Heart left ventricle (tissue), 16 donors: ENCODE data around the gene ZNF148. TPM values are rescaled to one million over a fixed set of nuclear protein-coding genes. Genes with fewer than 3 reads are reported as not detected.

Source experiments
- ATAC-seq, 4 donors: fragments of 200-7000 bp; cut with Tn5 transposase; one replicate each; pipeline ENCODE4 v1.9.1; 2020 to 2022; ENCODE audit warnings: moderate library complexity in 4 of 4, mild to moderate bottlenecking in 3 of 4, moderate number of reproducible peaks in 1 of 4
- DNase-seq, 5 donors: peaks; one replicate each; pipeline ENCODE4 v3.0.0-alpha.2; 2020
- H3K27ac ChIP-seq, 12 donors: fragments of 200-600 bp; sonication (generic) in 4 of 12; one replicate each; pipeline versions ENCODE4 v1.5.0 to v1.8.0; 2016 to 2022; ENCODE audit warnings: mild to moderate bottlenecking in 2 of 12
- H3K27me3 ChIP-seq, 9 donors: fragments of 200-600 bp; sonication (generic) in 2 of 9; one replicate each; pipeline versions ENCODE4 v1.5.1 to v1.8.0; 2016 to 2022; ENCODE audit warnings: mild to moderate bottlenecking in 3 of 9
- H3K36me3 ChIP-seq, 9 donors: fragments of 200-600 bp; sonication (generic) in 2 of 9; one replicate each; pipeline versions ENCODE4 v1.5.0 to v1.8.0; 2018 to 2022; ENCODE audit warnings: mild to moderate bottlenecking in 2 of 9
- H3K4me1 ChIP-seq, 12 donors: fragments of 200-600 bp; sonication (generic) in 4 of 12; one replicate each; pipeline versions ENCODE4 v1.5.0 to v1.8.0; 2016 to 2022; ENCODE audit warnings: mild to moderate bottlenecking in 3 of 12
- H3K4me3 ChIP-seq, 12 donors: fragments of 200-600 bp; sonication (generic) in 4 of 12; one replicate each; pipeline versions ENCODE4 v1.5.0 to v1.8.0; 2017 to 2022; ENCODE audit warnings: mild to moderate bottlenecking in 9 of 12, moderate library complexity in 4 of 12
- H3K9me3 ChIP-seq, 12 donors: fragments of 200-600 bp; sonication (generic) in 4 of 12; one replicate each; pipeline versions ENCODE4 v1.5.0 to v1.8.0; 2016 to 2022; ENCODE audit warnings: mild to moderate bottlenecking in 1 of 12
- POLR2A ChIP-seq, 2 donors: fragments of 450-650 bp; IDR thresholded peaks; one replicate each; pipeline ENCODE4 v1.6.1; 2017; ENCODE audit warnings: antibody characterized with exemption in 2 of 2, mild to moderate bottlenecking in 2 of 2, moderate library complexity in 2 of 2
- WGBS, 4 donors: extraction: QIAGEN DNeasy Blood & Tissue Kit in 2 of 4; methylation state at CpG; one replicate each; pipeline versions ENCODE4 v1.1.5 to v1.1.7; 2013 to 2018; 5-methylcytosine and 5-hydroxymethylcytosine counted together
- intact Hi-C, 10 donors: fragments of 100-400 bp; cut with DNase I; formaldehyde crosslinking; loops; one replicate each; pipeline versions ENCODE4 v1.11.1 to v1.14.2; 2022
- polyA plus RNA-seq, 2 donors: library from polyadenylated mRNA; stranded (reverse); fragments of 200-250 nt; gene quantifications; one replicate each; pipeline ENCODE4 v1.2.3, GENCODE V29; 2013
- total RNA-seq, 9 donors: library from RNA; depleted of rRNA in 2 of 9; stranded (reverse); fragments of >200 nt in 2 of 9; fragmentation: NEBNext Ultra II Directional in 3 of 9; extraction: Animal tissue kit (Norgen Biotek cat#: 25700) in 3 of 9; gene quantifications; one replicate each; pipeline versions ENCODE4 v1.1.0 to v1.2.4, GENCODE V29; 2016 to 2023
- TF ChIP-seq, protein P1 (sequence below), 12 donors: fragments of 200-600 bp; sonication (generic) in 4 of 12; IDR thresholded peaks; one replicate each; pipeline versions ENCODE4 v1.5.0 to v1.8.0; 2018 to 2022; ENCODE audit warnings: antibody characterized with exemption in 12 of 12, mild to moderate bottlenecking in 5 of 12
- donor health status: ischemic (EF 13 %, LVEDD 7.1; RV severe dilation, severe dysfunction).
- donor health status: healthy with polysubstance abuse.
- donor health status: DM: no; HTN: yes; CAD: no.
- donor health status: DM: no; HTN: no; CAD: no.
- donor health status: ischemic (EF 25% LVEDD 6.9; RV normal size, moderate dysfunction).
- donor health status: ischemic (EF 25% LVEDD 5.7; RV mildly dilated, moderate dysfunction).
- donor health status: healthy.
- donor health status: DM: yes; HTN: yes; CAD: no.
- donor health status: ischemic (EF 35%, LVEDD 5.7; RV mildly dilated, moderate dysfunction).
- donor health status: nonischemic (EF 11% LVEDD 7.7; RV severe dilation, severe dysfunction).
- donor health status: DM: yes; HTN: yes; CAD: no.
- donor health status: PGD.
- donor health status: ischemic (EF 29% LVEDD 5.4; RV normal size, mild dysfunction).
- donor health status: nonischemic (EF 23%, LVEDD 6.1; RV moderate dilation, normal function).

ZNF148 gene
- total and polyA plus RNA-seq, 11 donors = 4.5 to 62.4 (median 39.0) TPM

DNA sequence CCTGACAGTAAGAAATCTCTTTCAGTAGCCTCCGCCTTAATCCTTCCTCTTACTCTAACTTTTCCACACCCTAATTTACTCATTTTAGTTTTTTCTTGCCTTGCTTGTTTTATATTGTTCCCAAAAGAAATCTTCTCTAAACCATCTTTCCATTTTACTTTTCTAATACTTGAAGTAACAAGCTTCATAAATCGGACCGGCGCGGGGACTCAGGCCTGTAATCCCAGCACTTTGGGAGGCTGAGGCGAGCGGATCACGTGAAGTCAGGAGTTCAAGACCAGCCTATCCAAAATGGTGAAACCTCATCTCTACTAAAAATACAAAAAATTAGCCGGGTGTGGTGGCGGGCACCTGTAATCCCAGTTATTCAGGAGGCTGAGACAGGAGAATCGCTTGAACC is 17.3 kb downstream of the ZNF148 start:
- H3K27ac ChIP-seq = peak overlapping the region in 7 of 12 donors; percentile 56 to 88 (median 82)
- ATAC-seq (no peak), DNase-seq (no peak)
- intact Hi-C loops = loop anchor here in 1 of 10 donors (2.0 kb wide), 1 partner anchor 17 kb away; the partner anchor contains the start of gene ZNF148
- no peaks in the 10 kb centered on the region for H3K36me3 ChIP-seq
- peaks cover 0 to 61% (median 37%) of the 10 kb centered on the region in 12 donors for H3K4me1 ChIP-seq
- H3K4me3 ChIP-seq = peak overlapping the region in 9 of 12 donors; percentile 54 to 73 (median 65)
- no peaks in the 10 kb centered on the region for H3K9me3 ChIP-seq
- no peaks in the 10 kb centered on the region for H3K27me3 ChIP-seq
- TF ChIP-seq, protein P1, sequence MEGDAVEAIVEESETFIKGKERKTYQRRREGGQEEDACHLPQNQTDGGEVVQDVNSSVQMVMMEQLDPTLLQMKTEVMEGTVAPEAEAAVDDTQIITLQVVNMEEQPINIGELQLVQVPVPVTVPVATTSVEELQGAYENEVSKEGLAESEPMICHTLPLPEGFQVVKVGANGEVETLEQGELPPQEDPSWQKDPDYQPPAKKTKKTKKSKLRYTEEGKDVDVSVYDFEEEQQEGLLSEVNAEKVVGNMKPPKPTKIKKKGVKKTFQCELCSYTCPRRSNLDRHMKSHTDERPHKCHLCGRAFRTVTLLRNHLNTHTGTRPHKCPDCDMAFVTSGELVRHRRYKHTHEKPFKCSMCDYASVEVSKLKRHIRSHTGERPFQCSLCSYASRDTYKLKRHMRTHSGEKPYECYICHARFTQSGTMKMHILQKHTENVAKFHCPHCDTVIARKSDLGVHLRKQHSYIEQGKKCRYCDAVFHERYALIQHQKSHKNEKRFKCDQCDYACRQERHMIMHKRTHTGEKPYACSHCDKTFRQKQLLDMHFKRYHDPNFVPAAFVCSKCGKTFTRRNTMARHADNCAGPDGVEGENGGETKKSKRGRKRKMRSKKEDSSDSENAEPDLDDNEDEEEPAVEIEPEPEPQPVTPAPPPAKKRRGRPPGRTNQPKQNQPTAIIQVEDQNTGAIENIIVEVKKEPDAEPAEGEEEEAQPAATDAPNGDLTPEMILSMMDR (IDR thresholded peaks at IDR 0.05) = no peak
- no peak for TF ChIP-seq POLR2A (IDR thresholded peaks at IDR 0.05)
- 90 to 96% (median 95%) methylated on average over 11 of the region's 11 CpGs for WGBS, 4 donors

DNA sequence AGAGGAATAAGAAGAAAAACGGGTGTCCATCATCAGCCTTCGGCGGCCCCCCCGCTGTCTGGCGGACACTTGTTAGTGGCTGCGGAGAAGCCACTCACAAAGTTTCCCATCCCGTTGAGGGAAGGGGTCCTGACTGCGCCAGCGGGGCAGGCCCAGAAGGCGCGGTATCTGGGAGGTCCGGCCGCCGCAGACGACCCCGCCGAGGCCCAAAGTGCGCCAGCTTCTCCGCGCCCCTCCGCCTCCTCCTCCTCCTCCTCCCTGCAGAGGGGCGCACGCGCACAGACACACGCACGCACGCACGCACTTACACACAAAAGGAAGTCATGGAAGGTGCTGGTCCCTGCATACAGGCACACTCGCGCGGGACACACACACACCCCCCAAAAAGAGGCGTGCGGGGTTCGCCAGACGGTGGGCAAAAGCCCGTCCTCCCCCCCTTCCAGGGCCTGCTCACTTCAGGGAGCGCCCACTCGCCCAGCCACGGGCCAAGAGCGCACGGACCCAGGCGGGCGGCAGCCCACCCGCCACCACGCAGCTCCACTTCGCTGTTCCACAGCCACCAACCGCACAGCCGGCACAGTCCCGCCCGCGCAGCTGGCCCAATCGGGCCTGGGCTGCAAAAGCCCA is 18.0 kb downstream of the ZNF148 start:
- WGBS, 4 donors = 7 to 14% (median 10%) methylated on average over 37 to 52 of the region's 52 CpGs
- intact Hi-C loops = loop anchor here in 1 of 10 donors (2.0 kb wide), 1 partner anchor 18 kb away; the partner anchor contains the start of gene ZNF148
- ATAC-seq (peak; percentile 63 to 94 (median 92)), DNase-seq (peak; percentile 45 to 76 (median 59))
- peak in 1 of 2 donors; percentile 51 for TF ChIP-seq POLR2A (IDR thresholded peaks at IDR 0.05)
- TF ChIP-seq, protein P1 (IDR thresholded peaks at IDR 0.05) = no peak
- H3K4me3 ChIP-seq = peak overlapping the region; percentile 30 to 73 (median 62)
- H3K4me1 ChIP-seq = peaks cover 0 to 67% (median 37%) of the 10 kb centered on the region in 12 donors
- no peaks in the 10 kb centered on the region for H3K9me3 ChIP-seq
- H3K36me3 ChIP-seq = no peaks in the 10 kb centered on the region
- no peaks in the 10 kb centered on the region for H3K27me3 ChIP-seq
- peak overlapping the region; percentile 35 to 88 (median 76) for H3K27ac ChIP-seq

DNA sequence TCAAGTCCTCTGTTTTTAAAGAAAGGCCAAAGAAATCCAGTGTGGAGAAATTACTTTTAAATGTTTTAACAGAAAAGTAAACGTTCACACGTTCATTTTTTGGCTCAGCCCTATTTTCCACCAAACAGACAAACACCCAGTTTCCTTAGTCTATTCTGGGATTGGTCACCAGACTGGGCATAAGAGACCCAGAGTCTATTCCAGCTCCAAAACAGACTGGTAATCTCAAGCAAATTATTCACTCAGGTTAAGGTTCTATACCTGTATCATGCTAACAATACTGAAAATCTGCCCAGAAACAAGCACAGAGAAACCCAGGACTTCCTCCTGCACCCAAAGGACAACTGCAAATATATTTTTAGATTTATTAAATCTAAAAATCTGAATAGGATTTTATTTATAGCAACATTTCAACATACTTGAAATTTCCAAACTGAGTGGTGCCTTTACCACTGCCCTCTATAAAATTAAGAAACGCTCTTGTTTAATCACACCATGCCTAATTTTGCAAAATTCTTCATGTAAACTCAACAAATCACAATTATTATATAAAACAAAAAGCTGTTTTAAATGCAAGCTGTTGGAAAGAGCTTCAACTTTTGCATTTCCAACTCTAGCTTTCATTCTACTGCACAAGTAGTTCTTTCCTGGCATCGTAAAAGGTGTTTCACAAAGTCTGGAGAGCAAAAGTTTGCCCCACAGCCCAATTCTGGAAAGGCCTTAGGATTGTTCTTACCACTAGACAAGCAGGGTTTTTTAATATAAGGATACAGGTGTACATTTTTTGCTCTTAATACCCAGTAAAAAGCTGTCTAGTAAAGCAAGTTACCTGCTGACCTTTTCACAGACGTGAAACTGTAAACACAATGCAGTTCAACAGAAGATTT is 18.7 kb downstream of the ZNF148 start:
- 19 to 24% (median 23%) methylated on average over 5 of the region's 5 CpGs for WGBS, 4 donors
- H3K27me3 ChIP-seq = no peaks in the 10 kb centered on the region
- no peaks in the 10 kb centered on the region for H3K36me3 ChIP-seq
- intact Hi-C loops = loop anchor here in 1 of 10 donors (2.0 kb wide), 1 partner anchor 18 kb away; the partner anchor contains the start of gene ZNF148
- ATAC-seq = peak in 2 of 4 donors; percentile 14 to 38
- peak overlapping the region; percentile 35 to 88 (median 76) for H3K27ac ChIP-seq
- H3K4me3 ChIP-seq = peak overlapping the region; percentile 30 to 73 (median 62)
- TF ChIP-seq POLR2A (IDR thresholded peaks at IDR 0.05) = no peak
- TF ChIP-seq, protein P1 (IDR thresholded peaks at IDR 0.05) = no peak
- H3K4me1 ChIP-seq = peaks cover 0 to 74% (median 37%) of the 10 kb centered on the region in 12 donors
- no peak for DNase-seq
- no peaks in the 10 kb centered on the region for H3K9me3 ChIP-seq

DNA sequence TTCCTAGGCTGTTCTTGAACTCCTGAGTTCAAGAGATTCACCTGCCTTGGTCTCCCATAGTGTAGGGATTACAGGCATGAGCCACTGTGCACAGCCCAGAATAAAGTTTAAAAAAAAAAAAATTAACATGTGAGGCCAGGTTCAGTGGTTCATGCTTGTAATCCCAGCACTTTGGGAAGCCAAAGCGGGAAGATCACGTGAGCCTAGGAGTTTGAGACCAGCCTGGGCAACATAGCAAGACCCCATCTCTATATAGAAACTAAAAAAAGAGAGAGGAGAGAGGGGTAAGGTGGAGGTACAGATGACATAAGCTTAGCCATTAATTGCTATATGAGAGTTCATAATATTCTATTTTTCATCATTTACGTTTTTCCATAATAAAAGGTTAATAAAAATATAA is 21.5 kb downstream of the ZNF148 start:
- 79 to 96% (median 93%) methylated on average over 3 of the region's 3 CpGs for WGBS, 4 donors
- no peak for TF ChIP-seq POLR2A (IDR thresholded peaks at IDR 0.05)
- TF ChIP-seq, protein P1 (IDR thresholded peaks at IDR 0.05) = no peak
- ATAC-seq = no peak
- H3K27ac ChIP-seq = no peak overlapping the region
- intact Hi-C loops = no loop called here
- H3K27me3 ChIP-seq = no peaks in the 10 kb centered on the region
- peaks cover 0 to 4% (median 0%) of the 10 kb centered on the region in 12 donors for H3K9me3 ChIP-seq
- no peak for DNase-seq
- H3K4me3 ChIP-seq = no peak overlapping the region
- peaks cover 0 to 72% (median 31%) of the 10 kb centered on the region in 12 donors for H3K4me1 ChIP-seq
- H3K36me3 ChIP-seq = no peaks in the 10 kb centered on the region
